ENCODE results near the gene AGPAT2. TPM values are rescaled to one million over a fixed set of nuclear protein-coding genes. Genes with fewer than 3 reads are reported as not detected.

Gene AGPAT2
- total RNA-seq, 1 experiment from 2014 or later, result 55.7 TPM

- DNase-seq (ENCODE audit: low read depth), result no peak
Observed at GRCh38 chr9:136673975-136674785, 13.1 kb downstream of the AGPAT2 start.

DNA sequence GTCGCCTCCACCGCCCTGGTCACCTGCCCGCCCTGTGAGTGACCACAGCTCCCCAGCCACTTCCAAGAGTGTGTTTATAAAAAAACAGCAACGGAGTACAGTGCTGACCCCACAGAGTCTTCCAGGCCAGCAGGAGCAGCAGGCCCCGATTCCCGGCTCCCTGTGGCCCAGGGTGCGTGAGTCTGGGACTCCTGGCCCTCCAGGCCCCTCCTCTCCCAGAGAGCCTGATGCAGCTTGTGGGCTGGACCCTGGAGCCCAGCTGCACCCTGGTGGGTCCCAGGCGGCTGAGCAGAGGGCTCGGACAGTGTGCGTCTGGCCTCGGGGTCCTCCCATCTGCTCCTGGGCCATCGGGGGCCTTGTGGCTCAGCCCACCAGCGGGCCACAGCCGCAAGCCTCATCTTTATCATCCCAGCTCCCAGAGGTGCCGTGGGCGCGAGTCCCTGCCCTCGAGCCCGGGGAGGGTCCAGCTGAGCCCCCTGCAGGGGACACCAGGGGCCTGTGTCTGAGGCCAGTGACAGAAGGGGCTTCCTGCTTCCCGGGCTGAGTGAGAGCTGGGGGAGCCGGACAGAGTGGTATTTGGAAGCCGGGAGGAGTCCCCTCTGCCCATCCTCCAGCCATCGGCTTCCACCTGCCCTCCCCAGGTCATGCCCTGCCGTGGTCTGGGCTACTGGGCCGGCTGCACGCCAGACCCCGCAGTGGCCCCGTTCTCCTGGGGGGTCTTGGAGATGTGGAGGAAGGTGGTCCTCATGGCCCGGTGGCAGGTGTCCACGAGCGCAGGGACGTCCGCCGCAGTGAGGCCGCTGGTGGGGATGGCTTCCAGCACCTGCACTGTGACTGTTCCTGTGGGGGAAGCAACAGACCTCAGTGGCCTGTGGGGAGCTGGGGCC lies 13.9 kb downstream of the AGPAT2 start:
- DNase-seq (ENCODE audit: low read depth), result peak; percentile 36

DNA sequence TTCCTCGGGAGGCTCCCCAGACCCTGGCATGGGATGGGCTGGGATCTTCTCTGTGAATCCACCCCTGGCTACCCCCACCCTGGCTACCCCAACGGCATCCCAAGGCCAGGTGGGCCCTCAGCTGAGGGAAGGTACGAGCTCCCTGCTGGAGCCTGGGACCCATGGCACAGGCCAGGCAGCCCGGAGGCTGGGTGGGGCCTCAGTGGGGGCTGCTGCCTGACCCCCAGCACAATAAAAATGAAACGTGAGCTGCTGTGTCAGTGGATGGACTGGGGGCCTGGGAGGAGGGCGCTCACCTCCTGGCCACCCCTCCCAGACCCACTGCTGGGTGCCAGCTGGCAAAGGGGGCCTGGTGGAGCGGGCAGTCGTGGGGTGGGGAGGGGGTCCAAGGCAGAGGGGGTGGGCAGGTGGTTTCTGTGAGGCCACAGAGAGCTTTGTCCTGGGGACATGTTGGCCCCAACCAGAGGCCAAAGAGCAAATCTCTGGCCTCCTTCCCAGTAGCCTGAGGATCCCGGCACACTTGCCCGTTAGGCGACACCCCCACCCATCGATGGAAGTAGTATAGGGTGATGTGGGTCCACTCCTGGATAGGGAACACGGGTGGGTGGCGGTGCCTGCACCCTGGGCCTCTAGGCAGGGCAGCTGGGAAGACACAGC lies 14.7 kb downstream of the AGPAT2 start:
- no peak for DNase-seq (ENCODE audit: low read depth)

- no peak for DNase-seq (ENCODE audit: low read depth)
Observed at GRCh38 chr9:136671646-136672430, 15.4 kb downstream of the AGPAT2 start.

DNA sequence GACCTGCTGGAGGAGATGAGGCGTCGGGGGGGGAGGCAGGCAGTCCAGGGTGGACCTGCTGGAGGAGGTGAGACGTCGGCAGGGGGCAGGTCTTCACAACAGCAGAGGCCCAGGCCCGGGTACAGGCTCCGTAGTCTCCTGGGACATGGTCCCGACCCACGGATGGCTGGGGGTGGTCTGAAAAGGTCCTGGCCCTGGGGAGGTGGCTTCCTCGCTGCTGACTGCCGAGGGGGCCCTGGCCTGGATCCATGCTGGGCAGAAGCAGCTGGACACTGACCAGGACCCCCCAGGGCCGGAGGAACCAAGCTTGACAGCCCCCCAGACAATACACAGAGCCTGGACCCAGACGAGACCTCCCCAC lies 16.0 kb downstream of the AGPAT2 start:
- no peak for DNase-seq (ENCODE audit: low read depth)

DNA sequence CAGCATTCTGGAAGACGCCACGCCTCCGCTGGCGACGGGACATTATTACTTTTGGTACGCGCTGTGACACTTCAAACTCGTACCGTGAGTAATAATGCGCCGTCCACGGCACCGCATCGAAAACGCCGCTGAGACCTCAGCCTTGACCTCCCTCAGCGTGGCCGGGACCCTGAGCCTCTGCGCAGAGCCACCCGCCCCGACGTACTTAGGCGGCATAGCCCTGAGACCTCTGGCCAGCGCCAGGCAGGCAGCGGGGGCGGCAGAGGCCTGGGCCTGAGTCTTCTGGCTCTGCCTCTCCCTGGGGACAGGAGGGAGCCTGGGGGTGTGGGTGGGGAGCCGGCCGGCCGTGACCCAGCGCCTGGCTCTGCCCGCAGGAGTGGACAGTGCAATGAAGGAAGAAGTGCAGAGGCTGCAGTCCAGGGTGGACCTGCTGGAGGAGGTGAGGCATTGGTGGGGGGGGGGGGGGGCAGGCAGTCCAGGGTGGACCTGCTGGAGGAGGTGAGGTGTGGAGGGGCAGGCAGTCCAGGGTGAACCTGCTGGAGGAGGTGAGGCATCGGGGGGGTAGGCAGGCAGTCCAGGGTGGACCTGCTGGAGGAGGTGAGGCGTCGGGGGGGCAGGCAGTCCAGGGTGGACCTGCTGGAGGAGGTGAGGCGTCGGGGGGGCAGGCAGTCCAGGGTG lies 16.5 kb downstream of the AGPAT2 start:
- DNase-seq (ENCODE audit: low read depth), result no peak

DNA sequence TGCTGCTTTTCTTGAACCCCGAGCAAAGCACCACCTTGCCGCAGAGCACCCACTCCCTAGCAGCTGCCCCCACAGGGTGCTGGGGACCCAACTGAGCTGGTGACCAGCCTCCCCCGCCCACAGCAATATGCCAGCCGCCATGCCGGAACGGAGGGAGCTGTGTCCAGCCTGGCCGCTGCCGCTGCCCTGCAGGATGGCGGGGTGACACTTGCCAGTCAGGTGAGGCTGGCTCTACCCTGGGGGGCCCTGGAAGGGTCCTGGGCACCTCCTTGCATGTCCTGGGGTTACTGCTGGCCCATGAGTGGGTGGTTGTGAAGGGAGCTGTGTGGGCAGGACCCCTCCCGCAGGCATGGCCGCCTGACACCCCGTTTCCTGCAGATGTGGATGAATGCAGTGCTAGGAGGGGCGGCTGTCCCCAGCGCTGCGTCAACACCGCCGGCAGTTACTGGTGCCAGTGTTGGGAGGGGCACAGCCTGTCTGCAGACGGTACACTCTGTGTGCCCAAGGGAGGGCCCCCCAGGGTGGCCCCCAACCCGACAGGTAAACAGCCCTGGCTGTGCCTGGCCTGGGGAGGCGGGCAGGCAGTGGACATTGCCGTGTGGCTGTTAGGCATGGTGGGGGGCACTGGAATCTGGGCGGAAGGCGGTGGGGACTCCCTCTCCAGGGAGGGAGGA lies 17.3 kb downstream of the AGPAT2 start:
- no peak for DNase-seq (ENCODE audit: low read depth)

DNA sequence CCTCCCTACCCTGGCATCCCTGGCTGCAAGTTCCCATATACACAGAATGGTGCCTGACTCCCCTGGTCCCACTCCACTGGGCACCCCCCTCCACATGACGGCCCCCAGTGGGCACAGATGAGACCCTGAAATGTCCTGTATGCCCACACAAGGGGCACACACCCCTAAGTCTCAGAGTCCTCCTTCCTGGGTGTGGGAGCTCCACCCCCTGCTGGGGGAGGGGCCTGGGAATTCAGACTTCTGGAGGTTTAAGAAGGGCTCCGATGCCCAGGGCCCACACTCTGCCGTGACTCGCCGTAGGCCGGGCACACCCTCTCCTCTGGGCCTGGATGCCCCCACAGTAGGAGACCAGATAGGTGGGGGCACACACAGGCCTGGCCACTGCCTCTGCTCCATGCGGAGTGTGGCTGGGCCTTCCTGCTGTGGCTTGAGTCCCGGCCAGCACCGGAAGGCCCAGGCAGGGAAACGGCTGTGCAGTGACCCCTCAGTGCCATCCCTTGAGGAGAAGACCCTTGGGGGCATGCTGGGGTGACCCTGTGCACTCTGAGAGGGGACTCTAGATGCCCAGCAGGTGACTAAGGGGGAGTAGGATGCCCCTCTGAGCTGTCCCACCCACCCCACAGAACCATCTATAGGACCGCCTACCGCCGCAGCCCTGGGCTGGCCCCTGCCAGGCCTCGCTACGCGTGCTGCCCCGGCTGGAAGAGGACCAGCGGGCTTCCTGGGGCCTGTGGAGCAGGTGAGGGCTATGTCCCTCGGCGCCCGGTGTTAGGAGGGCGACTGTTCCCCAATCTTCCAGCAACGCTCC lies 18.1 kb downstream of the AGPAT2 start:
- DNase-seq (ENCODE audit: low read depth), result peak; percentile 32

DNA sequence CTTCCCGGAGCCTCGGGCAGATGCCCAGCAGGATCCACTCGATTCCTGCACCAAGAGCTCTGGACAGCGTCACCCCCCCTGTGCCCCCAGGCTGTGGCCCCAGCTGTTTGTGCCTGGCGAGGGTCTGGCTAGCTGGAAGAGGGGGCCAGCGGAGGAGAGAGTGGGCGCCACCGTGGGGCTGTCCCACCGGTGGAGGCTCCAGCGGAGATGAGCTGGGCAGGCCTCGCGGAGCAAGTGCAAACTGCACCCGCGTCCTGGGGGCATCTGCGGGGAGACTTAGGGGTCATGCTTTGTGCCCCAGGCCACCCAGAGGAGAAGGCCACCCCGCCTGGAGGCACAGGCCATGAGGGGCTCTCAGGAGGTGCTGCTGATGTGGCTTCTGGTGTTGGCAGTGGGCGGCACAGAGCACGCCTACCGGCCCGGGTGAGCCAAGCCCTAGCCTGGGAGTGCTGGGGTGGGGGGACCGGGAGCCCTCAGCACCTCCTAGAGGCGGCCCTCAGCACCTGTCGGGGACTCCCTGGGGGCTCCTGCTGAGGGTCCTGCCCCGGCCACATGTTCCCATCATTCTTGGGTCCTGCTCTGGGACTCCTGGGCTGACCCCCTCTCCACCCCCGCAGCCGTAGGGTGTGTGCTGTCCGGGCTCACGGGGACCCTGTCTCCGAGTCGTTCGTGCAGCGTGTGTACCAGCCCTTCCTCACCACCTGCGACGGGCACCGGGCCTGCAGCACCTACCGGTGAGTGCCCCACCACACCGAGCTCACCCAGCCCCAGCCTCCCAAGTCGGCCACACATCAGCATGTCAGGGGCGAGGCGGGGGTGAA lies 19.1 kb downstream of the AGPAT2 start:
- no peak for DNase-seq (ENCODE audit: low read depth)

DNA sequence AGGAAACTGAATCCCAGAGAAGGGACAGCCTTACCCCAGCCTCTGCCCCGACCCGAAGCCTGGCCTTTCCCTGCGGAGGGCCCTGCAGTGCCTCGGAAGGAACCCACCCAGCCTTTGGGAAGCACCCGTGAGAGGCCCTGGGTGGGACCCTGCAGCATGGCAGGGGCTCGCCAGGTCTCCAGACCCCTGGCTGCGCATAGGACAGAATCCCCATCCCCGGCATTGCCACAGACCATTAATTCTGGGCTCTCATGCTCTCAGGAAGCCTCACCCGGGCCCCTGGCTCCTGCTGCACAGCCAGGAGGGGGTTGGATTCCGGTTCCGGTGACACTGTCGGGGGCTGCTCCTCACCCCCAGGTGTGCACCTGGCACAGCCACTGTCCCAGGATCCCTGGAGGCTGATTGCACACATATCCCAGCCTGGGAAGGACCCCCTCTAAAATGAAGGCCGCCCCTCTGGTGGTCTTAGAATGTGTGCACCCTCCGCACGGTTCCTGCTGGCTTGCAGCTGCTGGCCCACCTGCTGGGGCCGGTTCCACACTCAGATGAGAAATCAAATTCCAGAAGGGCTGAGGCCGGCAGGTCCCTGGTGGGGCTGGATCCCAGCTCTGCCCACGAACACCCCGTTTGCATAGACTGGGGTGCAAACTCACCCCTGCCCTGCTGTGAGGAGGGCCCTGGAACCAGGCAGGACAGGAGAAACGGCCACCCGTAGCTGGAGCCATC lies 19.9 kb downstream of the AGPAT2 start:
- no peak for DNase-seq (ENCODE audit: low read depth)

- peak; percentile 36 for DNase-seq (ENCODE audit: low read depth)
Observed at GRCh38 chr9:136666372-136667213, 20.7 kb downstream of the AGPAT2 start.

DNA sequence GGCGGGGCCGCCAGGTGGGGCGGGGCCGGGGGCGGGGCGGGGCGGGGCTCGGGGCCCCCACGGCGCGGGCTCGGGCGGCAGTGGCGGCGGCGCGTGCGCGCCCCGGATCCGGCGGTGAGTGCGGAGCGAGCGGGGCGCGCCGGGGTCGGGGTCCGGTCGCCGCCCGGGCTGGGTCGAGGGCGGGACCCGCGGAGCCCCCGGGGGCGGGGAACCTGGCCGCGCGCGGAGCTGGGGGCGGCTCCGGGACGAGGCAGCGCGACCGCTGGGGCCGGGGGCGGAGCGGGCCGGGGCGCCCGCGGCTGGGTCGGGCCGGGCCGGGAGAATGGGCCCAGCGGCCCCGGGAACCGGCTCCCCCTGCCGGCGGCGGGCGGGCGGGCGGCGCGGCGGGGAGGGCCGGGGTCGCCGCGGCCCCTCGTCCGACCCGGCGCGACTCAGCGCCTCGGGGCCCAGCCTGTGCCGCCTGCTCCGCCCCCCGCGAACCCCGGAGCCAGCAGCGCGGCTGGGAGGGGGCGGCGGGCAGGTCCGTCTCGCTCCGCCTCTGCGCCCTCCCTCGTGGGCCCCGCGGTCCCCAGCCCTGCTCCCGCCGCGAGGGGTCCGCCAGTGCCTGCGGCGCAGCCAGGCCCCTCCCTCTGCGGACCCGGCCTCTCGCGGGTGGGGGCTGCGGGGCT lies 21.4 kb downstream of the AGPAT2 start:
- DNase-seq (ENCODE audit: low read depth), result no peak

DNA sequence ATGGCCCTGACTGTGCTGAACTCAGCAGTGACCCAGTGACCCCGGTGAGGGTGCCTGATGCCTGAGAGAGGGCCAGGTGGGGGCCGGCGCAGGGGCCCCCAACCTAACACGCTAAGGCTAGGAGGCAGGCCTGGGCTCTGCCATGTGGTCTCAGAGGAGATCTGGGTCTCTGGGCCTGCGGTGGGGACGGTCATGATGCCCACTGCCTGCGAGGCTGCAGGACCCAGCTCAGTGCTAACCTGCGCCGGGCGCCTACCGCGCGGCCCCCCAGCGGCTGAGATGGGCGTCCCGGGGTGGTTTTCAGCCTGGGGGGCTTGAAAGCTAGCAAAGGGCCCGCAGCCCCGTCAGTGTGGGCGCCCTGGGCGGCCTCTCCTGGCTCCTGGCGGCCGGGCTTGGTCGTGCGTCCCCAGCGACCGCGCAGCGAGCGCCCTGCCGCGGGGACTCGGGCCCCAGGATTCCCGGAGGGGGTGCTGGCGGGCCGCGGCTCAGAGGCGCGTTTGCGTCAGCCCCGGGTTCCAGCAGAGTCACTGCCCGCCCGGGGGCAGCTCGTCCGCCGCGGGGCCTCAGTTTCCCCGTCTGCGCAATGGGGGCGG lies 22.1 kb downstream of the AGPAT2 start:
- DNase-seq (ENCODE audit: low read depth), result no peak

- DNase-seq (ENCODE audit: low read depth), result no peak
Observed at GRCh38 chr9:136664000-136664915, 23.0 kb downstream of the AGPAT2 start.
